GM21360 (cell line): ENCODE measurements around the gene NUP98.
A peak's percentile ranks its signal among the peaks of the same experiment; 100 is the strongest.
"Not testable (repeated sequence)": the region's sequence is repeated elsewhere in the genome, so short reads cannot be mapped to it uniquely, and the experiment has no call there.

ENCODE experiments used
- ATAC-seq: cut with Tn5 transposase; IDR thresholded peaks from one replicate; pipeline ENCODE4 v1.9.1; 2021; ENCODE audit warnings: mild to moderate bottlenecking, moderate library complexity; ENCODE audit not compliant: unreplicated experiment

The NUP98 gene

GRCh38 chr11:3802011-3802790 is 4.8 kb upstream of the NUP98 start:
- no peak for ATAC-seq

GRCh38 chr11:3799873-3800272 is 2.5 kb upstream of the NUP98 start:
- ATAC-seq: no peak

- no peak for ATAC-seq
Measured at GRCh38 chr11:3799143-3799542, 1.8 kb upstream of the NUP98 start.

GRCh38 chr11:3796801-3797328 is 489 bp downstream of the NUP98 start:
- ATAC-seq: peak; percentile 18

- no peak for ATAC-seq
Measured at GRCh38 chr11:3796346-3796745, 1.0 kb downstream of the NUP98 start.

GRCh38 chr11:3796002-3796311 is 1.4 kb downstream of the NUP98 start:
- no peak for ATAC-seq

GRCh38 chr11:3795131-3796001 is 2.0 kb downstream of the NUP98 start:
- no peak for ATAC-seq

GRCh38 chr11:3794387-3794786 is 3.0 kb downstream of the NUP98 start:
- not testable (repeated sequence) for ATAC-seq

- no peak for ATAC-seq
Measured at GRCh38 chr11:3786781-3787428, 10.4 kb downstream of the NUP98 start.

GRCh38 chr11:3783611-3784010 is 13.7 kb downstream of the NUP98 start:
- no peak for ATAC-seq

GRCh38 chr11:3782963-3783362 is 14.4 kb downstream of the NUP98 start:
- ATAC-seq: no peak

GRCh38 chr11:3781423-3781822 is 15.9 kb downstream of the NUP98 start:
- ATAC-seq: no peak

GRCh38 chr11:3775736-3776406 is 21.5 kb downstream of the NUP98 start:
- ATAC-seq: no peak

GRCh38 chr11:3773180-3773579 is 24.2 kb downstream of the NUP98 start:
- ATAC-seq: no peak

GRCh38 chr11:3767536-3767935 is 29.8 kb downstream of the NUP98 start:
- no peak for ATAC-seq

GRCh38 chr11:3766836-3767235 is 30.5 kb downstream of the NUP98 start:
- ATAC-seq: not testable (repeated sequence)

- ATAC-seq: no peak
Measured at GRCh38 chr11:3764266-3764665, 33.1 kb downstream of the NUP98 start.

GRCh38 chr11:3755151-3755550 is 42.2 kb downstream of the NUP98 start:
- ATAC-seq: no peak

GRCh38 chr11:3753110-3753509 is 44.2 kb downstream of the NUP98 start:
- ATAC-seq: no peak

- ATAC-seq: no peak
Measured at GRCh38 chr11:3747704-3748103, 49.6 kb downstream of the NUP98 start.

- ATAC-seq: no peak
Measured at GRCh38 chr11:3745161-3745560, 52.2 kb downstream of the NUP98 start.
